ENCODE measurements around the gene SND1.

DNA sequence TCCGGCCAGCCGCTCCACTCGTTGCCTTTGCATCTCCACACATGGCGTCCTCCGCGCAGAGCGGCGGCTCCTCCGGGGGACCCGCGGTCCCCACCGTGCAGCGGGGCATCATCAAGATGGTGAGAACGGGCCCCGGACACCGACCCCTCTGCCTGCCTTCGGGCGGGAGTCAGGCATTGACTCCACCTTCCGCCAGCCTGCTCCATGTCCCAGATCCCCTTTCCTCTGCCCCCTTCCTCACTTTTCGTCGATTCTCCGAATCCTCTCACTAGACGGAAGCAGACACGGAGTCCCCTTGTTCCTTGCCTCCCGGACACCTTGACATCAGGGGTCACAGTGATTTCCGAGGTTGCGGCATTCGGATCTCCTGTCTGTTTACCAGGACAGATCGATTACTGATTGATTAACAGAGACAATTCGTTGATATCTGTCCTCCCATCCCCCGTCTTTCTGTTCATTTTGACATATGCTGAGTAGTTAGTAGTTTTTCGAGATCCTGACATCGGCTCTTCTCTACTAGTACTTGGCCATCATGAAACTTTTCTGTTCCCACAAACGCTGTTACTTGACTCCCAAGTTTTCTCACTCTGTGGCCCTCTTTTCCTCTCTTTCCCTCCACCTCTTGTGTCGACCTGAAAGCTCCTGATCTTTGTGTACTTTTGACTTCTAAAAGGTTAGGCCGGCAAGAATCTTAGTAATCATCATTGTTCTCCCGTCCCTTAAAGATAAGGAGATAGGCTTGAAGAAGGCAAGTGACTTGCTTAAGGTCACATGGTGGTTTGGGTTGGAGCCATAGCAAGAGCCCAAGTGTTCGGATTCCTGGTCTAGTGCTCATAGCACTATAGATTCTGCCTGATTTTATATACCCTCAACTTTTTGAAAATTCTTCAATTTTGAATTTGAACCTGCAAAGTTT lies 597 bp downstream of the SND1 start:
- TF ChIP-seq, protein P1, sequence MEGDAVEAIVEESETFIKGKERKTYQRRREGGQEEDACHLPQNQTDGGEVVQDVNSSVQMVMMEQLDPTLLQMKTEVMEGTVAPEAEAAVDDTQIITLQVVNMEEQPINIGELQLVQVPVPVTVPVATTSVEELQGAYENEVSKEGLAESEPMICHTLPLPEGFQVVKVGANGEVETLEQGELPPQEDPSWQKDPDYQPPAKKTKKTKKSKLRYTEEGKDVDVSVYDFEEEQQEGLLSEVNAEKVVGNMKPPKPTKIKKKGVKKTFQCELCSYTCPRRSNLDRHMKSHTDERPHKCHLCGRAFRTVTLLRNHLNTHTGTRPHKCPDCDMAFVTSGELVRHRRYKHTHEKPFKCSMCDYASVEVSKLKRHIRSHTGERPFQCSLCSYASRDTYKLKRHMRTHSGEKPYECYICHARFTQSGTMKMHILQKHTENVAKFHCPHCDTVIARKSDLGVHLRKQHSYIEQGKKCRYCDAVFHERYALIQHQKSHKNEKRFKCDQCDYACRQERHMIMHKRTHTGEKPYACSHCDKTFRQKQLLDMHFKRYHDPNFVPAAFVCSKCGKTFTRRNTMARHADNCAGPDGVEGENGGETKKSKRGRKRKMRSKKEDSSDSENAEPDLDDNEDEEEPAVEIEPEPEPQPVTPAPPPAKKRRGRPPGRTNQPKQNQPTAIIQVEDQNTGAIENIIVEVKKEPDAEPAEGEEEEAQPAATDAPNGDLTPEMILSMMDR (IDR thresholded peaks at IDR 0.05) = no peak
- no peak for TF ChIP-seq POLR2A (IDR thresholded peaks at IDR 0.05)
